Activated B cell treated with CpG ODN at 0.5 μM for 24 hours (primary cell): Measurements from ENCODE around the gene KCNAB2. TPM values are rescaled to one million over a fixed set of nuclear protein-coding genes. Genes with fewer than 3 reads are reported as not detected.
A peak's percentile ranks its signal among the peaks of the same experiment; 100 is the strongest.

Experiments
- ATAC-seq: fragments of 200-7000 bp; cut with Tn5 transposase; one replicate; pipeline ENCODE4 v1.10.0; 2021; ENCODE audit warnings: low read depth, mild to moderate bottlenecking, moderate library complexity
- CTCF ChIA-PET: fragments of 350-600 bp; sonication (Branson Sonifier 250); formaldehyde crosslinking; loops from one replicate; lab custom pipeline; 2021; ENCODE audit warnings: antibody characterized with exemption; lab: Charles Lee
- POLR2A ChIA-PET: fragments of 350-600 bp; sonication (Branson Sonifier 250); formaldehyde crosslinking; loops from one replicate; lab custom pipeline; 2021; ENCODE audit warnings: antibody characterized with exemption; lab: Charles Lee
- DNase-seq: peaks from one replicate; pipeline ENCODE4 v3.0.0; 2022
- H3K27ac Mint-ChIP-seq: one replicate; pipeline ENCODE4 v1.8.0; 2020; ENCODE audit warnings: mixed read lengths
- H3K27me3 Mint-ChIP-seq: one replicate; pipeline ENCODE4 v1.8.0; 2021; ENCODE audit warnings: mixed read lengths
- H3K36me3 Mint-ChIP-seq: one replicate; pipeline ENCODE4 v1.8.0; 2021; ENCODE audit warnings: low read depth, mixed read lengths
- H3K4me1 Mint-ChIP-seq: one replicate; pipeline ENCODE4 v1.8.0; 2021; ENCODE audit warnings: mixed read lengths
- H3K4me3 Mint-ChIP-seq: one replicate; pipeline ENCODE4 v1.8.0; 2020; ENCODE audit warnings: mild to moderate bottlenecking, mixed read lengths
- H3K9me3 Mint-ChIP-seq: one replicate; pipeline ENCODE4 v1.8.0; 2020; ENCODE audit warnings: mixed read lengths
- CTCF ChIP-seq: fragments of 200-600 bp; IDR thresholded peaks from one replicate; pipeline ENCODE4 v1.8.0; 2022; ENCODE audit warnings: antibody characterized with exemption, mild to moderate bottlenecking
- intact Hi-C: fragments of 100-400 bp; cut with micrococcal nuclease; formaldehyde crosslinking; loops from one replicate; pipeline ENCODE4 v1.15.1; 2024
- total RNA-seq: library from RNA; stranded (reverse); gene quantifications from 2 replicates; pipeline ENCODE4 v1.2.3, GENCODE V29; 2022

The KCNAB2 gene
- total RNA-seq, 1 donor from 2014 or later = 121 TPM

DNA sequence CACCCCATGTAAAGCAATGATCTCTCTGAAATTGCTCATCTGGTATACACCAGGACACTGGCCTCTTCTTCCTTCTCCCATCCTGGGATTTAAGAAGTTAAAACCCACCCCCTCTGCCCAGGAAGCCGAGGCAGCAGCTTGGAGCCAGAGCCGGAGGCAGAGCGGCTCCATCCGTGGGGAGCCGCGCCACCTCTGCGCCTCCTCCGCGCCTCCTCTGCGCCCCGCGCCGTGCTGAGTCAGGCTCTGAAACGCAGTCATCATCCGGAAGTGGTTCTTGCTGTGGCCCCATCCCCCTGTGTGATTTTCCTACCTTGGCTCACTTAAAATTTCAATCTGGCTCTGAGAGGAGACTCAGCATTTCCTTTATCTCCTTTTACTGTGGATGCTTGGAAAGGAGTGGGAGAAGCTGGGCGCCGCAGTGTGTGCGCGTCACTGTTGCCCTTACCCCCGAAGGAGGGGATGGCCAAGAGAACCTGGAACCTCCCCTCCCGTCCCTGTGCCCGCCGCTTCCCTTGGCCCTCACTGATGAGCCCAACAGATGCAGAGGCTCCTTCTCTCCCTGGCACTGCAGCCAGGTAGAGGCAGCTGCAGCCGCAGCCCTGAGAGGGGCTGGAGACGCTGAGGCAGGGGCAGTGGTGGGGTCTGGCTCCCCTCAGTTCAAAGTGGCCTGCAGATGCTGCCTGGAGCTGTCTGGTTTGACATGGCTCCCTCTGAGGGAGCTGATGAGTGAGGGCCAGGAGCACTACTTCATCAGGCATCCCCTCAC is 38.2 kb upstream of the KCNAB2 start:
- H3K4me3 Mint-ChIP-seq = no peak overlapping the region
- peak; percentile 62 for ATAC-seq
- peaks cover 11% of the 10 kb centered on the region for H3K4me1 Mint-ChIP-seq
- CTCF ChIA-PET = no interaction called here
- no peak for TF ChIP-seq CTCF
- H3K27ac Mint-ChIP-seq = no peak overlapping the region
- intact Hi-C loops = no loop called here
- POLR2A ChIA-PET = interaction anchor here (1.1 kb wide), 1 partner anchor 15 kb away, joined by 3 read pairs; the partner anchor contains the start of gene NPHP4
- H3K36me3 Mint-ChIP-seq = peaks cover 8% of the 10 kb centered on the region
- no peak for DNase-seq
- H3K27me3 Mint-ChIP-seq = no peaks in the 10 kb centered on the region
- no peaks in the 10 kb centered on the region for H3K9me3 Mint-ChIP-seq

DNA sequence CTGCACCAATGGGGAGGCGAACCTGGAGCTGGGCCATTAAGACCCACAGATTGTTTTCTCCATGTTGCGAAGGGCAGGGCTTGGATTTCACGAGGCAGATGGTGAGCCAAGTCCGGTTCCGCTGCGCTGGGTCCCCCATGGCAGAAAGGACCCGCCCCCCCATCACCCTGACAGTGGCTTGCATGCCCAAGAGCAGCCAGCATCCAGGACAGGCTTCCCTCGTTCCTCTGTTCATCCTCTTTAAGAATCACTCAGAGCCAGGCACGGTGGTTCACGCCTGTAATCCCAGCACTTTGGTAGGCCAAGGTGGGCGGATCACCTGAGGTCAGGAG is 37.6 kb upstream of the KCNAB2 start:
- Mint-ChIP-seq H3K27me3 (no peaks in the 10 kb centered on the region), H3K9me3 (no peaks in the 10 kb centered on the region), H3K4me3 (no peak overlapping the region), H3K36me3 (peaks cover 6% of the 10 kb centered on the region), H3K4me1 (peaks cover 17% of the 10 kb centered on the region), H3K27ac (no peak overlapping the region)
- ATAC-seq (no peak), DNase-seq (no peak)
- intact Hi-C loops = no loop called here
- ChIA-PET CTCF (no interaction called here), POLR2A (interaction anchor here (1.1 kb wide), 1 partner anchor 15 kb away, joined by 3 read pairs; the partner anchor contains the start of gene NPHP4)
- TF ChIP-seq CTCF = no peak

GRCh38 chr1:6008696-6009095 is 37.0 kb upstream of the KCNAB2 start:
- Mint-ChIP-seq H3K36me3 (peaks cover 4% of the 10 kb centered on the region), H3K4me3 (no peak overlapping the region), H3K4me1 (peaks cover 23% of the 10 kb centered on the region), H3K9me3 (no peaks in the 10 kb centered on the region), H3K27ac (no peak overlapping the region), H3K27me3 (no peaks in the 10 kb centered on the region)
- intact Hi-C loops = no loop called here
- ChIA-PET POLR2A (no interaction called here), CTCF (interaction anchor here (1.1 kb wide), 1 partner anchor 19 kb away, joined by 3 read pairs; no protein-coding TSS in a partner anchor)
- DNase-seq = no peak
- TF ChIP-seq CTCF = no peak
- ATAC-seq = no peak

GRCh38 chr1:6009120-6010040 is 36.3 kb upstream of the KCNAB2 start:
- TF ChIP-seq CTCF = no peak
- Mint-ChIP-seq H3K9me3 (no peaks in the 10 kb centered on the region), H3K4me1 (peaks cover 23% of the 10 kb centered on the region), H3K27ac (no peak overlapping the region), H3K27me3 (no peaks in the 10 kb centered on the region), H3K36me3 (peaks cover 6% of the 10 kb centered on the region), H3K4me3 (no peak overlapping the region)
- ATAC-seq (no peak), DNase-seq (no peak)
- intact Hi-C loops = no loop called here
- CTCF ChIA-PET = interaction anchor here (1.1 kb wide), 1 partner anchor 18 kb away, joined by 3 read pairs; no protein-coding TSS in a partner anchor
- POLR2A ChIA-PET = interaction anchor here (1.1 kb wide), 1 partner anchor 16 kb away, joined by 7 read pairs; no protein-coding TSS in a partner anchor

DNA sequence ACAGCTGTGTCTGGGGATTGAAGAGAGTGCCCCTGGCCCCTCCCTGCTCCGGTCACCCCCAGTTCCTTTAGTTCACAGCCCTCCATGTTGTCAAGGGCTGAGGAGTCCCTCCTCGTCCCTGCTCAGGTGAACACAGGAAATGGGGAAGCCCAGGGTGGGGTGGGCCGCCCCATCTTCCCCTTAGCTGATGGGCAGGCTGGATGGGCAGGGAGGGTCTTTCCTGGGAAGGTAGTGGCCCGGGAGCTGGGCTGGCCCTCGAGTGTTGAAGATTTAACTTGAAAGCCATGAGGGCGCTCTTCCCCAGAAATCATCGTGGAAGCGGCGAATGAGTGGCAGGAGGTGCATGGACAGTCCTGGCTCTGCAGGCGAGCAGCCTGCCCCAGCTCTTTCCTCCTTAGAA is 35.1 kb upstream of the KCNAB2 start:
- TF ChIP-seq CTCF = no peak
- Mint-ChIP-seq H3K9me3 (no peaks in the 10 kb centered on the region), H3K4me3 (no peak overlapping the region), H3K4me1 (peaks cover 23% of the 10 kb centered on the region), H3K36me3 (peaks cover 8% of the 10 kb centered on the region), H3K27ac (no peak overlapping the region), H3K27me3 (no peaks in the 10 kb centered on the region)
- DNase-seq (no peak), ATAC-seq (no peak)
- CTCF ChIA-PET = no interaction called here
- POLR2A ChIA-PET = interaction anchor here (1.1 kb wide), 1 partner anchor 17 kb away, joined by 7 read pairs; no protein-coding TSS in a partner anchor
- intact Hi-C loops = no loop called here
